B cell (primary cell): Measurements from ENCODE around the gene ADPRS.

Source experiments
- CTCF ChIP-seq: fragments of 200-600 bp; IDR thresholded peaks from one replicate; pipeline ENCODE4 v1.8.0; 2022; ENCODE audit warnings: antibody characterized with exemption, mild to moderate bottlenecking
- EZH2 ChIP-seq: IDR thresholded peaks from 2 replicates; pipeline ENCODE4 v1.6.1; 2012; ENCODE audit warnings: borderline replicate concordance, low read depth, mild to moderate bottlenecking, moderate library complexity, low read length; ENCODE audit not compliant: insufficient read depth, poor library complexity, severe bottlenecking

GRCh38 chr1:36111151-36111550 is 22.5 kb downstream of the ADPRS start:
- no peak for TF ChIP-seq CTCF
- TF ChIP-seq EZH2 = no peak
